OCI-LY1 (cell line): Measurements from ENCODE around the gene TRIM22.

ENCODE experiments used
- EZH2 ChIP-seq: fragments of 200-600 bp; sonication (generic), shearing (Covaris generic); IDR thresholded peaks from 2 replicates; pipeline ENCODE4 v1.8.0; 2017; ENCODE audit warnings: borderline replicate concordance, mixed run types, mild to moderate bottlenecking, antibody characterized with exemption, low read length, moderate library complexity, mixed read lengths
- TF ChIP-seq, protein P1 (sequence below): fragments of 200-600 bp; sonication (generic), shearing (Covaris generic); IDR thresholded peaks from 2 replicates; pipeline ENCODE4 v1.5.1; 2017; ENCODE audit warnings: mild to moderate bottlenecking, antibody characterized with exemption, low read length, moderate library complexity, mixed read lengths

DNA sequence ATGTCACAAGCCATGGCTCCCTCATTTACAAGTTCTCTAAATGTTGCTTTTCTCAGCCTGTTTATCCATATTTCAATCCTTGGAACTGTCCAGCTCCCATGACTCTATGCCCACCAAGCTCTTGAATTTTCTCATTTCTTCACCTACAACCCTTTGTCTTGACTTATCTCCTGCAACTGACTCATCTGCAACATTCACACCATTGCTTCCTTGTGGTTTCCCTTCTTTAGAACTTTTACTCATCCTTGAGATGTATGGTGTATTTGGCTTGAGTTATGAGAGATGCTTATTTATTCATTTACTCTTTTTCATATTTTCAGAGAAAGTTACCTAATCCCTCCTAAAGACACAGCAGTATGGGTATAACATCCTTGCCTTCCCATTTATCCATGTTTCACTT is 46.0 kb upstream of the TRIM22 start:
- TF ChIP-seq, protein P1, sequence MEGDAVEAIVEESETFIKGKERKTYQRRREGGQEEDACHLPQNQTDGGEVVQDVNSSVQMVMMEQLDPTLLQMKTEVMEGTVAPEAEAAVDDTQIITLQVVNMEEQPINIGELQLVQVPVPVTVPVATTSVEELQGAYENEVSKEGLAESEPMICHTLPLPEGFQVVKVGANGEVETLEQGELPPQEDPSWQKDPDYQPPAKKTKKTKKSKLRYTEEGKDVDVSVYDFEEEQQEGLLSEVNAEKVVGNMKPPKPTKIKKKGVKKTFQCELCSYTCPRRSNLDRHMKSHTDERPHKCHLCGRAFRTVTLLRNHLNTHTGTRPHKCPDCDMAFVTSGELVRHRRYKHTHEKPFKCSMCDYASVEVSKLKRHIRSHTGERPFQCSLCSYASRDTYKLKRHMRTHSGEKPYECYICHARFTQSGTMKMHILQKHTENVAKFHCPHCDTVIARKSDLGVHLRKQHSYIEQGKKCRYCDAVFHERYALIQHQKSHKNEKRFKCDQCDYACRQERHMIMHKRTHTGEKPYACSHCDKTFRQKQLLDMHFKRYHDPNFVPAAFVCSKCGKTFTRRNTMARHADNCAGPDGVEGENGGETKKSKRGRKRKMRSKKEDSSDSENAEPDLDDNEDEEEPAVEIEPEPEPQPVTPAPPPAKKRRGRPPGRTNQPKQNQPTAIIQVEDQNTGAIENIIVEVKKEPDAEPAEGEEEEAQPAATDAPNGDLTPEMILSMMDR: no peak
- TF ChIP-seq EZH2: no peak
